Sigmoid colon (tissue), 7 donors: ENCODE results near the gene HTR1D. TPM values are rescaled to one million over a fixed set of nuclear protein-coding genes. Genes with fewer than 3 reads are reported as not detected.

Experiments used
- DNase-seq: peaks from one replicate; pipeline ENCODE4 v3.0.0-alpha.2; 2019
- H3K27ac ChIP-seq, 4 donors: fragments of 200-600 bp; sonication (generic); one replicate each; pipeline ENCODE4 v1.5.1; 2016 to 2019; ENCODE audit warnings: mild to moderate bottlenecking in 1 of 4
- H3K27me3 ChIP-seq, 3 donors: fragments of 200-600 bp; sonication (generic); one replicate each; pipeline ENCODE4 v1.5.1; 2019; ENCODE audit warnings: mild to moderate bottlenecking in 1 of 3
- H3K36me3 ChIP-seq, 4 donors: fragments of 200-600 bp; sonication (generic); one replicate each; pipeline ENCODE4 v1.5.1; 2016 to 2019
- H3K4me1 ChIP-seq, 4 donors: fragments of 200-600 bp; sonication (generic); one replicate each; pipeline ENCODE4 v1.5.1; 2017 to 2019
- H3K4me3 ChIP-seq, 4 donors: fragments of 200-600 bp; sonication (generic); one replicate each; pipeline ENCODE4 v1.5.1; 2017 to 2019; ENCODE audit warnings: mild to moderate bottlenecking in 2 of 4, moderate library complexity in 1 of 4
- H3K9me3 ChIP-seq, 4 donors: fragments of 200-600 bp in 3 of 4; sonication (generic) in 3 of 4; one replicate each; pipeline versions ENCODE4 v1.5.1 to v1.6.1; 2013 to 2019
- CTCF ChIP-seq, 4 experiments: fragments of 450-650 bp in 3 of 4; fragments of 200-600 bp in 1 of 4; IDR thresholded peaks; one replicate each; pipeline ENCODE4 v1.5.1; 2016 to 2019; ENCODE audit warnings: antibody characterized with exemption in 4 of 4, mild to moderate bottlenecking in 3 of 4, moderate library complexity in 2 of 4
- EP300 ChIP-seq, 4 donors: sonication (generic); formaldehyde crosslinking; IDR thresholded peaks; one replicate each; pipeline ENCODE4 v1.6.1; 2017; ENCODE audit warnings: antibody characterized with exemption in 4 of 4
- POLR2A ChIP-seq, 2 donors: fragments of 450-650 bp; IDR thresholded peaks; one replicate each; pipeline ENCODE4 v1.6.1; 2016; ENCODE audit warnings: antibody characterized with exemption in 2 of 2, mild to moderate bottlenecking in 2 of 2, moderate library complexity in 2 of 2
- POLR2AphosphoS5 ChIP-seq, 4 donors: sonication (generic); formaldehyde crosslinking; IDR thresholded peaks; one replicate each; pipeline ENCODE4 v1.6.1; 2017; ENCODE audit warnings: antibody characterized with exemption in 4 of 4
- WGBS, 2 donors: extraction: QIAGEN DNeasy Blood & Tissue Kit; methylation state at CpG; one replicate each; pipeline ENCODE4 v1.1.7; 2013; 5-methylcytosine and 5-hydroxymethylcytosine counted together
- intact Hi-C: fragments of 100-400 bp; cut with DNase I; formaldehyde crosslinking; loops from one replicate; pipeline ENCODE4 v1.15.1; 2023
- polyA plus RNA-seq, 3 donors: library from polyadenylated mRNA; stranded (reverse); fragments of 200-250 nt; gene quantifications; one replicate each; pipeline ENCODE4 v1.2.3, GENCODE V29; 2013
- total RNA-seq, 4 donors: library from RNA; depleted of rRNA; stranded (reverse); fragments of >200 nt; gene quantifications; one replicate each; pipeline ENCODE4 v1.1.0, GENCODE V29; 2016
- donor health status: healthy with polysubstance abuse.
- donor health status: Bipolar disorder and iron deficiency.
- donor health status: healthy.

HTR1D gene
- total and polyA plus RNA-seq, 7 donors, result 0.13 to 0.46 TPM; not detected in 5

- Histone ChIP-seq H3K27ac (no peak overlapping the region), H3K36me3 (no peaks in the 10 kb centered on the region), H3K4me1 (no peaks in the 10 kb centered on the region), H3K27me3 (peaks cover 0 to 7% (median 3%) of the 10 kb centered on the region in 3 donors), H3K4me3 (no peak overlapping the region), H3K9me3 (no peaks in the 10 kb centered on the region)
- no peak for TF ChIP-seq POLR2A (IDR thresholded peaks at IDR 0.05)
- TF ChIP-seq EP300 (IDR thresholded peaks at IDR 0.05), result no peak
- no peak for TF ChIP-seq CTCF (IDR thresholded peaks at IDR 0.05)
- no peak for TF ChIP-seq POLR2AphosphoS5 (IDR thresholded peaks at IDR 0.05)
- 93 to 100% methylated on average over 1 of the region's 1 CpG for WGBS, 2 donors
- intact Hi-C loops, result no loop called here
- no peak for DNase-seq
Observed at GRCh38 chr1:23251812-23252211, 34.5 kb upstream of the HTR1D start.

- Histone ChIP-seq H3K27me3 (peaks cover 0 to 7% (median 3%) of the 10 kb centered on the region in 3 donors), H3K4me1 (no peaks in the 10 kb centered on the region), H3K27ac (no peak overlapping the region), H3K36me3 (no peaks in the 10 kb centered on the region), H3K4me3 (no peak overlapping the region), H3K9me3 (no peaks in the 10 kb centered on the region)
- intact Hi-C loops, result no loop called here
- TF ChIP-seq CTCF (IDR thresholded peaks at IDR 0.05) (no peak), EP300 (IDR thresholded peaks at IDR 0.05) (no peak), POLR2AphosphoS5 (IDR thresholded peaks at IDR 0.05) (no peak), POLR2A (IDR thresholded peaks at IDR 0.05) (no peak)
- DNase-seq, result no peak
- WGBS, 2 donors, result 70 to 74% methylated on average over 6 of the region's 6 CpGs
Observed at GRCh38 chr1:23249787-23250454, 32.6 kb upstream of the HTR1D start.

GRCh38 chr1:23247276-23247675, 30.0 kb upstream of the HTR1D start:
- TF ChIP-seq CTCF (IDR thresholded peaks at IDR 0.05) (no peak), POLR2A (IDR thresholded peaks at IDR 0.05) (no peak), EP300 (IDR thresholded peaks at IDR 0.05) (no peak), POLR2AphosphoS5 (IDR thresholded peaks at IDR 0.05) (no peak)
- Histone ChIP-seq H3K27me3 (peaks cover 0 to 7% (median 3%) of the 10 kb centered on the region in 3 donors), H3K4me3 (no peak overlapping the region), H3K27ac (no peak overlapping the region), H3K9me3 (no peaks in the 10 kb centered on the region), H3K4me1 (no peaks in the 10 kb centered on the region), H3K36me3 (no peaks in the 10 kb centered on the region)
- 95% methylated on average over 6 of the region's 6 CpGs for WGBS, 2 donors
- DNase-seq, result no peak
- intact Hi-C loops, result no loop called here

- Histone ChIP-seq H3K4me3 (no peak overlapping the region), H3K27ac (no peak overlapping the region), H3K36me3 (no peaks in the 10 kb centered on the region), H3K27me3 (peaks cover 0 to 7% (median 3%) of the 10 kb centered on the region in 3 donors), H3K9me3 (no peaks in the 10 kb centered on the region), H3K4me1 (no peaks in the 10 kb centered on the region)
- intact Hi-C loops, result no loop called here
- DNase-seq, result no peak
- TF ChIP-seq CTCF (IDR thresholded peaks at IDR 0.05) (no peak), POLR2AphosphoS5 (IDR thresholded peaks at IDR 0.05) (no peak), POLR2A (IDR thresholded peaks at IDR 0.05) (no peak), EP300 (IDR thresholded peaks at IDR 0.05) (no peak)
- 83 to 85% methylated on average over 2 of the region's 2 CpGs for WGBS, 2 donors
Observed at GRCh38 chr1:23246274-23246673, 29.0 kb upstream of the HTR1D start.
